A673 (cell line): Measurements from ENCODE around the gene RALGPS1. TPM values are rescaled to one million over a fixed set of nuclear protein-coding genes. Genes with fewer than 3 reads are reported as not detected.

Experiments used
- BruUV-seq: library from RNA; stranded (reverse); fragments of 400-500 nt; replicated peaks from 2 replicates; lab custom pipeline; 2021; lab: Mats Ljungman, UMichigan
- CTCF ChIA-PET: fragments of 300-600 bp; sonication (Branson Sonifier 250); formaldehyde crosslinking; loops from one replicate; lab custom pipeline; 2022; ENCODE audit warnings: antibody characterized with exemption; lab: Charles Lee
- POLR2A ChIA-PET: fragments of 300-600 bp; sonication (Branson Sonifier 250); formaldehyde crosslinking; loops from one replicate; lab custom pipeline; 2022; ENCODE audit warnings: antibody characterized with exemption; ENCODE audit not compliant: low non-redundant PET; lab: Charles Lee
- DNase-seq: peaks from one replicate; pipeline ENCODE4 v3.0.0-alpha.2; 2015; ENCODE audit warnings: low spot score
- H3K27ac ChIP-seq: fragments of 200-600 bp; sonication (generic); 2 replicates; pipeline ENCODE4 v1.5.1; 2016; ENCODE audit warnings: mixed run types, low read depth, mild to moderate bottlenecking, mixed read lengths, antibody characterized with exemption, low read length; ENCODE audit not compliant: poor library complexity, severe bottlenecking
- H3K27me3 ChIP-seq: fragments of 200-600 bp; sonication (generic); replicated peaks from 2 replicates; pipeline ENCODE4 v1.6.1; 2017; ENCODE audit warnings: mixed run types, low read depth, mild to moderate bottlenecking, mixed read lengths, antibody characterized with exemption, low read length; ENCODE audit not compliant: insufficient read depth, poor library complexity
- H3K36me3 ChIP-seq: fragments of 200-600 bp; sonication (generic); 2 replicates; pipeline ENCODE4 v1.6.1; 2016; ENCODE audit warnings: mixed run types, mild to moderate bottlenecking, mixed read lengths, antibody characterized with exemption, low read length; ENCODE audit not compliant: insufficient read depth, poor library complexity, severe bottlenecking
- H3K4me1 ChIP-seq: fragments of 200-600 bp; sonication (generic); 2 replicates; pipeline ENCODE4 v1.6.1; 2017; ENCODE audit warnings: mixed run types, mild to moderate bottlenecking, mixed read lengths, antibody characterized with exemption, low read length; ENCODE audit not compliant: insufficient read depth, poor library complexity, severe bottlenecking
- H3K4me3 ChIP-seq: fragments of 200-600 bp; sonication (generic); 2 replicates; pipeline ENCODE4 v1.5.1; 2016; ENCODE audit warnings: low read depth, mixed run types, mild to moderate bottlenecking, mixed read lengths, low read length; ENCODE audit not compliant: poor library complexity, severe bottlenecking
- H3K9me3 ChIP-seq: fragments of 200-600 bp; sonication (generic); 2 replicates; pipeline ENCODE4 v1.6.1; 2016; ENCODE audit warnings: mixed run types, low read depth, mild to moderate bottlenecking, mixed read lengths, antibody characterized with exemption, low read length; ENCODE audit not compliant: poor library complexity, severe bottlenecking
- CTCF ChIP-seq: fragments of 300-800, 200-600 bp; sonication (generic); conservative IDR thresholded peaks from 2 replicates; pipeline ENCODE4 v1.5.1; 2017; ENCODE audit warnings: low read depth, mild to moderate bottlenecking, antibody characterized with exemption, low read length, moderate library complexity, mixed read lengths
- EZH2 ChIP-seq: fragments of 200-600 bp; sonication (generic); IDR thresholded peaks from 2 replicates; pipeline ENCODE4 v1.6.1; 2017; ENCODE audit warnings: borderline replicate concordance, low read depth, mild to moderate bottlenecking, mixed read lengths, antibody characterized with exemption, low read length; ENCODE audit not compliant: poor library complexity, severe bottlenecking
- intact Hi-C: fragments of 100-400 bp; cut with micrococcal nuclease; formaldehyde crosslinking; loops from one replicate; pipeline ENCODE4 v1.10.0; 2022; ENCODE audit not compliant: unreplicated experiment
- total RNA-seq: library from RNA; stranded (reverse); gene quantifications from 2 replicates; pipeline ENCODE4 v1.2.3, GENCODE V29; 2021

RALGPS1 gene
- total RNA-seq, 1 experiment from 2014 or later: 3.9 TPM

GRCh38 chr9:127105805-127106465 lies 191.4 kb downstream of the RALGPS1 start:
- TF ChIP-seq EZH2 (no peak), CTCF (no peak)
- ChIA-PET POLR2A (interaction anchor here (0.7 kb wide), 1 partner anchor 225 kb away, joined by 3 read pairs; no protein-coding TSS in a partner anchor), CTCF (no interaction called here)
- Histone ChIP-seq H3K27ac (no peak overlapping the region), H3K9me3 (no peaks in the 10 kb centered on the region), H3K4me1 (no peaks in the 10 kb centered on the region), H3K27me3 (no peaks in the 10 kb centered on the region), H3K36me3 (no peaks in the 10 kb centered on the region), H3K4me3 (no peak overlapping the region)
- DNase-seq: no peak
- BruUV-seq: no TSS peak
- intact Hi-C loops: no loop called here

GRCh38 chr9:127106466-127106855 lies 191.9 kb downstream of the RALGPS1 start:
- no TSS peak for BruUV-seq
- no peaks in the 10 kb centered on the region for H3K9me3 ChIP-seq
- TF ChIP-seq CTCF: no peak
- H3K27me3 ChIP-seq: no peaks in the 10 kb centered on the region
- H3K36me3 ChIP-seq: no peaks in the 10 kb centered on the region
- H3K4me3 ChIP-seq: no peak overlapping the region
- intact Hi-C loops: no loop called here
- POLR2A ChIA-PET: interaction anchor here (0.7 to 0.9 kb wide), 2 partner anchors 97 to 225 kb away, joined by 3 read pairs; no protein-coding TSS in a partner anchor
- CTCF ChIA-PET: no interaction called here
- no peak overlapping the region for H3K27ac ChIP-seq
- no peak for DNase-seq
- no peaks in the 10 kb centered on the region for H3K4me1 ChIP-seq

GRCh38 chr9:127107171-127107928 lies 192.8 kb downstream of the RALGPS1 start:
- Histone ChIP-seq H3K27ac (no peak overlapping the region), H3K4me1 (no peaks in the 10 kb centered on the region), H3K36me3 (no peaks in the 10 kb centered on the region), H3K27me3 (no peaks in the 10 kb centered on the region), H3K9me3 (no peaks in the 10 kb centered on the region), H3K4me3 (no peak overlapping the region)
- DNase-seq: no peak
- ChIA-PET POLR2A (interaction anchor here (0.9 kb wide), 1 partner anchor 96 kb away, joined by 3 read pairs; no protein-coding TSS in a partner anchor), CTCF (interaction anchor here (0.5 kb wide), 1 partner anchor 326 kb away, joined by 5 read pairs; no protein-coding TSS in a partner anchor)
- no peak for TF ChIP-seq CTCF
- TF ChIP-seq EZH2: no peak
- BruUV-seq: no TSS peak
- intact Hi-C loops: no loop called here
